ENCODE measurements around the gene MRFAP1L1.

GRCh38 chr4:6709230-6710114, at the start of gene MRFAP1L1:
- no peak for TF ChIP-seq LEF1 (IDR thresholded peaks at IDR 0.05; ENCODE audit: borderline replicate concordance)
- no peak for TF ChIP-seq SP1 (IDR thresholded peaks at IDR 0.05)
- no peak for TF ChIP-seq FOXA1 (IDR thresholded peaks at IDR 0.05)
- TF ChIP-seq FOXM1 (IDR thresholded peaks at IDR 0.05; ENCODE audit: borderline replicate concordance) = no peak
- no peak for TF ChIP-seq ARNT (IDR thresholded peaks at IDR 0.05)

All from HEK293T (cell line).